Fibroblast of pulmonary artery (primary cell): ENCODE data around the gene IFNA2.

ENCODE experiments used
- DNase-seq: peaks from one replicate; pipeline ENCODE4 v3.0.0-alpha.2; 2010; ENCODE audit warnings: low read depth
- H3K4me3 ChIP-seq: replicated peaks from 2 replicates; pipeline ENCODE4 v1.5.1; 2011; ENCODE audit warnings: low read depth, mild to moderate bottlenecking, control low read depth, low read length, moderate library complexity
- TF ChIP-seq, protein P1 (sequence below): IDR thresholded peaks from 2 replicates; pipeline ENCODE4 v1.5.1; 2011; ENCODE audit warnings: mild to moderate bottlenecking, control low read depth, low read length, inconsistent platforms; ENCODE audit errors: missing control alignments

Gene IFNA2

DNA sequence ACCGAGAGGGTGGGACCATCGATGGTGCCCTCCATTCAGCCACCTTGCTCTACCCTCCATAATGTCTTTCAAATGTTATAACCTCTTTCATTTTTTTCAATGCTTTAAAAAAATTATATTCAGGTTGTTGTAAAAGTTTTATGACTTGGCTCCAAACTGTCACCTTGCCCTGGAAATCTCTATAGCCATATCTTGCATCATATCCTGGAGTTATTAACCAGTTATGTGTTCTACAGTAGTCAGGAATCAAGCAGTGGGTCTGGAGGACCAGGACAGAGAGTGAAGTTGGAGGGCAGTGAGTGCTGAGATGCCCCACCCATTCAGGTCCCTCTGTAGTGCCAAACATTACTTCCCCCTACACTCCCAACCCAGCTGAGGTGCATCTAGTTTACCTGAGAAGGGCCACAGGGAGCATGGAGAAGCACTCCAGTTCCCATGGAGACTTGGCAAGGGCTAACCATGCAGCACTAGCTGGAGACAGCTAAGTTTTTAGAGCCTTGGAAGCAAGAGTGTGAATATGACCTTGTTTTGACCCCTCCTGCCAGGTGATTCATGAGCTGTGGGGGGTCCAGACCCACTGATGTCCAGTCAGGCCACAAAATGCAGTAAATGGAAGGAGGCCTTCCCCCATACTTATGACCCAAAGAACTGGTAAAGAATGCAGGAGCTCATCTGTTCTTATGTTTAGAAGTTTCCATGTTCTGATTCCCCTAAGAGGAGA, 29.2 kb upstream of the IFNA2 start:
- TF ChIP-seq, protein P1, sequence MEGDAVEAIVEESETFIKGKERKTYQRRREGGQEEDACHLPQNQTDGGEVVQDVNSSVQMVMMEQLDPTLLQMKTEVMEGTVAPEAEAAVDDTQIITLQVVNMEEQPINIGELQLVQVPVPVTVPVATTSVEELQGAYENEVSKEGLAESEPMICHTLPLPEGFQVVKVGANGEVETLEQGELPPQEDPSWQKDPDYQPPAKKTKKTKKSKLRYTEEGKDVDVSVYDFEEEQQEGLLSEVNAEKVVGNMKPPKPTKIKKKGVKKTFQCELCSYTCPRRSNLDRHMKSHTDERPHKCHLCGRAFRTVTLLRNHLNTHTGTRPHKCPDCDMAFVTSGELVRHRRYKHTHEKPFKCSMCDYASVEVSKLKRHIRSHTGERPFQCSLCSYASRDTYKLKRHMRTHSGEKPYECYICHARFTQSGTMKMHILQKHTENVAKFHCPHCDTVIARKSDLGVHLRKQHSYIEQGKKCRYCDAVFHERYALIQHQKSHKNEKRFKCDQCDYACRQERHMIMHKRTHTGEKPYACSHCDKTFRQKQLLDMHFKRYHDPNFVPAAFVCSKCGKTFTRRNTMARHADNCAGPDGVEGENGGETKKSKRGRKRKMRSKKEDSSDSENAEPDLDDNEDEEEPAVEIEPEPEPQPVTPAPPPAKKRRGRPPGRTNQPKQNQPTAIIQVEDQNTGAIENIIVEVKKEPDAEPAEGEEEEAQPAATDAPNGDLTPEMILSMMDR: no peak
- no peak overlapping the region for H3K4me3 ChIP-seq
- DNase-seq: no peak

DNA sequence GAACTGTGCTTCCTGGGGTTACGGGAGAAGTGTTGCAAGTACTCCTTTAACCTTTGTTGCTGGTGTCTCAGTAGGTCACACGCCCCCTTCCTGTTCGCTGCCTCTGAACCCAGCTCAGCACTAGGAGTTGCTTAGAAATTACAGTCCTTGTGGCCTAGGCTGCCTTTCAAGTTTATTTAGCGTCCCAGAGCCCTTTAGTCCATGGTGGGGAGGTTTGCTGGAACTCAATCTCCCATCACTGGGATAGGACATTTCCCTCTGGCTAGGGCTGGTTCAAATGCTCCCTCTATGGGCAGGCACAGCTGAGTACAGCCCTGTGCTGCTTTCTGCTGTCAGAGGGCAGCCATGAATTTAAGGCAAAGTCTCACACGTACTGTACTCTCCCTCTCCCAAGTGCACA, 28.4 kb upstream of the IFNA2 start:
- no peak for DNase-seq
- TF ChIP-seq, protein P1: peak; percentile 31
- no peak overlapping the region for H3K4me3 ChIP-seq

GRCh38 chr9:21413151-21413550, 28.0 kb upstream of the IFNA2 start:
- TF ChIP-seq, protein P1: no peak
- DNase-seq: no peak
- H3K4me3 ChIP-seq: no peak overlapping the region

- DNase-seq: no peak
- H3K4me3 ChIP-seq: no peak overlapping the region
- TF ChIP-seq, protein P1: no peak
These were observed 26.9 kb upstream of the IFNA2 start for GRCh38 chr9:21412107-21412506.

GRCh38 chr9:21408817-21409216, 23.6 kb upstream of the IFNA2 start, which contains the start of gene IFNA8:
IFNA8 (plus strand) TSS chr9:21409117; CDS start chr9:21409177, 60 bp downstream.
- H3K4me3 ChIP-seq: no peak within 1 kb of the TSS
- TF ChIP-seq, protein P1: no peak
- DNase-seq: no peak

GRCh38 chr9:21404146-21404545, 18.9 kb upstream of the IFNA2 start:
- no peak for DNase-seq
- H3K4me3 ChIP-seq: no peak overlapping the region

More at GRCh38 chr9:21404146-21404545, 18.9 kb upstream of the IFNA2 start:
- TF ChIP-seq, protein P1: no peak
